ENCODE data around the gene RANBP1. TPM values are rescaled to one million over a fixed set of nuclear protein-coding genes. Genes with fewer than 3 reads are reported as not detected.

RANBP1 gene
- total RNA-seq, 4 donors from 2014 or later: 104 to 159 (median 119) TPM

DNA sequence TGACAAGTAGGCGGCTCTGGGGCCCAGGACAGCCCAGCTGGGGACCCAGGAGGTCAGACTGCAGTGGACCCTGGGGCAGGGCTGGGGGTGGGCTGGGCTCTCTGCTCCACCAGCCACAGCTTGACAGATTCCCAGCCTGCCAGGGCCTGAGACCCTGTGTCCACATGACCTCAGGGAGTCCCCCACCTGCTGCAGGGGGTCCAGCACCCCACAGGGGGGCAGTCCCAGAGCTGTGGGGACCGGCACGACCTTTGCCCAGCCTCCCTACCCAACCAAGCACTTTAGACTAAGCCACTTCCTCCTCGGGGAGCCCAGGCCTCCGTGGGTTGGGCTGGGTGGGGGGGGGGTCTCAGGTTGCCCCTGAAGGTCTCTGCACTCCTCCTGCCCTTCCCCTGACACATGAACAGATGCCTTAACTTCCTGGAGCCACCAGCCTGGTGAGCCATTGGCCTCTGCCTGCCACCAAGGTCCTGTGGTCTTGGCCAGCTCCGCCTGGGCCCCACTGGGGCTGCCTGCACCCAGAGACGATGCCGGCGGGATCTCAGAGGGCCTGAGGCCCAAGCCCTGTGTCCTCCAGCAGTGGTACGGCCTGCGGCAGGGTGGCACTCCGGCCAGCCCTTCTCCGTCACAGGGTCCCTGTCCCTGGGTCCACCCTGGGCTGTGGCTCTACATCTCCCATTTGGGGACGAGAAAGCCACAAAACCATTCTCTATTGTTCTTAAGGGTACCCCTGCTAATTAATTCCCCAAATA is 31.5 kb downstream of the RANBP1 start:
- 77 to 78% methylated on average over 12 of the region's 14 CpGs for WGBS, 2 donors
- intact Hi-C loops (cut with DNase I; ENCODE audit: low total_unique reads): no loop called here
- no peak for TF ChIP-seq POLR2A (IDR thresholded peaks at IDR 0.05)
- TF ChIP-seq, protein P1, sequence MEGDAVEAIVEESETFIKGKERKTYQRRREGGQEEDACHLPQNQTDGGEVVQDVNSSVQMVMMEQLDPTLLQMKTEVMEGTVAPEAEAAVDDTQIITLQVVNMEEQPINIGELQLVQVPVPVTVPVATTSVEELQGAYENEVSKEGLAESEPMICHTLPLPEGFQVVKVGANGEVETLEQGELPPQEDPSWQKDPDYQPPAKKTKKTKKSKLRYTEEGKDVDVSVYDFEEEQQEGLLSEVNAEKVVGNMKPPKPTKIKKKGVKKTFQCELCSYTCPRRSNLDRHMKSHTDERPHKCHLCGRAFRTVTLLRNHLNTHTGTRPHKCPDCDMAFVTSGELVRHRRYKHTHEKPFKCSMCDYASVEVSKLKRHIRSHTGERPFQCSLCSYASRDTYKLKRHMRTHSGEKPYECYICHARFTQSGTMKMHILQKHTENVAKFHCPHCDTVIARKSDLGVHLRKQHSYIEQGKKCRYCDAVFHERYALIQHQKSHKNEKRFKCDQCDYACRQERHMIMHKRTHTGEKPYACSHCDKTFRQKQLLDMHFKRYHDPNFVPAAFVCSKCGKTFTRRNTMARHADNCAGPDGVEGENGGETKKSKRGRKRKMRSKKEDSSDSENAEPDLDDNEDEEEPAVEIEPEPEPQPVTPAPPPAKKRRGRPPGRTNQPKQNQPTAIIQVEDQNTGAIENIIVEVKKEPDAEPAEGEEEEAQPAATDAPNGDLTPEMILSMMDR (IDR thresholded peaks at IDR 0.05): no peak
- H3K4me3 ChIP-seq (ENCODE audit: low read depth, poor library complexity, severe bottlenecking): no peak overlapping the region
- DNase-seq (ENCODE audit: low spot score in 2 of 2): no peak

DNA sequence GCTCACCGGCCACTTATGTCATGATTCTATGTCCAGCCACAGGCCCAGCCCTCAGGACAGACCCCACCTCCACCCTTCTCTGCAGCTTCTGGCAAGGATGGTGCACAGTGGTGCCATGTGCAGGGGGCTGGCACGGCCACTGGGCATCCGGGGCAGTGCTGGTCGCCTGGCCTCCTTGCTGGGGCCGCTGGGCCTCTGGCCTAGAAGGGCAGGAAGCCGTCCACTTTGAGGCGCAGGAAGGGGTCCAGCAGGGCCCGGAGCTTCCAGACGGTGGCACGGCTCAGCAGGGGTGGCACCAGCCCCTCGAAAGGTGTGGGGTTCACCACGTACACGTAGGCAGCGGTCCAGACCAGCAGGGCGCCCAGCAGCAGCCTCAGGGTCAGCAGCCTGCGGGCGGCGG is 32.5 kb downstream of the RANBP1 start:
- no peak overlapping the region for H3K4me3 ChIP-seq (ENCODE audit: low read depth, poor library complexity, severe bottlenecking)
- 68 to 85% methylated on average over 5 to 7 of the region's 18 CpGs for WGBS, 2 donors
- intact Hi-C loops (cut with DNase I; ENCODE audit: low total_unique reads): no loop called here
- TF ChIP-seq, protein P1 (IDR thresholded peaks at IDR 0.05): no peak
- TF ChIP-seq POLR2A (IDR thresholded peaks at IDR 0.05): no peak
- no peak for DNase-seq (ENCODE audit: low spot score in 2 of 2)

DNA sequence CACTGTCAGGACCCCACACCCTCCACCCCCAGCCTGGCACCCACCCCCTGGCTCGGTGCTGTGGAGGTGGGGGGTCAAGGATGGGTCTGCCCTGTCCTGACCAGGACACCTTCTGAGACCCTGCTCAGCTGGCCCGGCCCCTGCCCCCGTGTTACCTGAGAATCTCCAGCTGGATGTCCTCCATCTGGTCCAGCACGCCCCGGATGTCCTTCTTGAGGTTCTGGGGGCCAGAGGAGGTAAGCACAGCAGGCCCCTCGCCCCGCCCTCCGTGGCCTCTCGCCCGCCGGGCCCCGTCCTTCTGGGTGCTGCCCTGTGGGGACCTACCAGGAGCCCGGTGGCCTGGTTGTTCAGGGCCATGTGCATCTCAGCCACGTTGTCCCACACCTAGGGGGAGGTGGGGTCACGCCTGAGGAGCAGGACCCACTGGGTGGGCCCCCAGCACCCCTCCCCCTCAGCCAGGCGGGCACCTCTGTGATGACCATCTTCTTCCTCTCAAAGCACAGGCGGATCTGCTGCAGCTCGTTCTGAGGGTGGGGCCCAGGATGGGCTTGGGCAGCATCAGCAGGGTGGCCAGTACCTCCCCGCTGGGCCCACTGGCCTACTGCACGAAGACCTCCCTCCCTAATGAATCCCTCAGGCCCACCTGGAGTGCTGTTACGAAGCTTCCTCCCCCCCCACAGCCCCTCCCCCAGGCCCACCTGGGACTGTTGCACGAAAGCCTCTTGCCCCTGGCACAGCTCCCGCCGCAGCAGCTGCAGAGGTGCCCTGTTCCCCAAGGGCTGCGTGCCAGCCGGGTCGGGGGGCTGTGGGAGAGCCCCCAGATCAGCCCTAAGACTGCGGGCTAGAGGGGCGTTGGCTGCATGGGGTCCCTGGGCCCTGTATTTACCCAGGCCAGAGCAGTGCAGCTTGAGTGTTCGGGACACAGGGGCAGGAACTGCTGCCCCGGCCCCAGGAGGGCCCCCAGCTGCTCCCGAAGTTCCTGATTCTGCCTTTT is 33.6 kb downstream of the RANBP1 start:
- DNase-seq (ENCODE audit: low spot score in 2 of 2): no peak
- TF ChIP-seq, protein P1 (IDR thresholded peaks at IDR 0.05): no peak
- TF ChIP-seq POLR2A (IDR thresholded peaks at IDR 0.05): no peak
- intact Hi-C loops (cut with DNase I; ENCODE audit: low total_unique reads): no loop called here
- WGBS, 2 donors: 66 to 68% methylated on average over 24 to 28 of the region's 32 CpGs
- no peak overlapping the region for H3K4me3 ChIP-seq (ENCODE audit: low read depth, poor library complexity, severe bottlenecking)

- TF ChIP-seq, protein P1 (IDR thresholded peaks at IDR 0.05): no peak
- no peak for TF ChIP-seq POLR2A (IDR thresholded peaks at IDR 0.05)
- 73% methylated on average over 7 to 10 of the region's 14 CpGs for WGBS, 2 donors
- H3K4me3 ChIP-seq (ENCODE audit: low read depth, poor library complexity, severe bottlenecking): no peak within 1 kb of the TSS
- intact Hi-C loops (cut with DNase I; ENCODE audit: low total_unique reads): no loop called here
- DNase-seq (ENCODE audit: low spot score in 2 of 2): no peak
These were observed 34.7 kb downstream of the RANBP1 start, which contains the start of gene CCDC188 for GRCh38 chr22:20150381-20151275. Gene CCDC188 (minus strand): TSS chr22:20151055. CDS start chr22:20150986, 69 bp downstream.

GRCh38 chr22:20151276-20151588 is 35.3 kb downstream of the RANBP1 start:
- intact Hi-C loops (cut with DNase I; ENCODE audit: low total_unique reads): no loop called here
- TF ChIP-seq, protein P1 (IDR thresholded peaks at IDR 0.05): no peak
- TF ChIP-seq POLR2A (IDR thresholded peaks at IDR 0.05): no peak
- DNase-seq (ENCODE audit: low spot score in 2 of 2): no peak
- WGBS, 2 donors: 88 to 91% methylated on average over 4 of the region's 4 CpGs
- H3K4me3 ChIP-seq (ENCODE audit: low read depth, poor library complexity, severe bottlenecking): no peak overlapping the region
